ENCODE results near the gene CDK5R1. TPM values are rescaled to one million over a fixed set of nuclear protein-coding genes. Genes with fewer than 3 reads are reported as not detected.
A peak's percentile ranks its signal among the peaks of the same experiment; 100 is the strongest.

Gene CDK5R1
- total RNA-seq, 1 donor = 0.86 TPM

DNA sequence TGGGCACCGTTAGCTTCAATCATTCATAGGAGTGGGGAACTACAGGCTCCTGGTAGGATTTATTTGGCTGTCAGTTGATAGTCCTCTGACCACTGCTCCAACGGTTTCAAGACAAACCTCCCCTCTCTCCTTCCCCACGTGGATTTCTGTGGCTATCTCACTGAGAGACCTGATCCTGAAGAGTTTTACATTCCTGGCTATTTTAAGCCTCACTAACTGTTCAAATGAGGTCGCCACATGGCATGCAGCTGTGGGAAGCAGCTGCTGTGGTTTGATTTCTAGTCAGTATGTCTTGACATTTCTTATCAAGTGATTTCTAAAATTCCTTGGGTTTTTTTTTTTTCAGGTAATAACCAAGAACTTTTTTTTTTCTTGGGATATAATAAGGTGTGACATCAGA lies 38.3 kb downstream of the CDK5R1 start:
- peak; percentile 62 for DNase-seq (ENCODE audit: low read depth)
- H3K4me3 ChIP-seq (ENCODE audit: low read depth, low read length) = no peak overlapping the region
- TF ChIP-seq, protein P1, sequence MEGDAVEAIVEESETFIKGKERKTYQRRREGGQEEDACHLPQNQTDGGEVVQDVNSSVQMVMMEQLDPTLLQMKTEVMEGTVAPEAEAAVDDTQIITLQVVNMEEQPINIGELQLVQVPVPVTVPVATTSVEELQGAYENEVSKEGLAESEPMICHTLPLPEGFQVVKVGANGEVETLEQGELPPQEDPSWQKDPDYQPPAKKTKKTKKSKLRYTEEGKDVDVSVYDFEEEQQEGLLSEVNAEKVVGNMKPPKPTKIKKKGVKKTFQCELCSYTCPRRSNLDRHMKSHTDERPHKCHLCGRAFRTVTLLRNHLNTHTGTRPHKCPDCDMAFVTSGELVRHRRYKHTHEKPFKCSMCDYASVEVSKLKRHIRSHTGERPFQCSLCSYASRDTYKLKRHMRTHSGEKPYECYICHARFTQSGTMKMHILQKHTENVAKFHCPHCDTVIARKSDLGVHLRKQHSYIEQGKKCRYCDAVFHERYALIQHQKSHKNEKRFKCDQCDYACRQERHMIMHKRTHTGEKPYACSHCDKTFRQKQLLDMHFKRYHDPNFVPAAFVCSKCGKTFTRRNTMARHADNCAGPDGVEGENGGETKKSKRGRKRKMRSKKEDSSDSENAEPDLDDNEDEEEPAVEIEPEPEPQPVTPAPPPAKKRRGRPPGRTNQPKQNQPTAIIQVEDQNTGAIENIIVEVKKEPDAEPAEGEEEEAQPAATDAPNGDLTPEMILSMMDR (IDR thresholded peaks at IDR 0.05; ENCODE audit: insufficient read depth, low read depth, low read length) = no peak

DNA sequence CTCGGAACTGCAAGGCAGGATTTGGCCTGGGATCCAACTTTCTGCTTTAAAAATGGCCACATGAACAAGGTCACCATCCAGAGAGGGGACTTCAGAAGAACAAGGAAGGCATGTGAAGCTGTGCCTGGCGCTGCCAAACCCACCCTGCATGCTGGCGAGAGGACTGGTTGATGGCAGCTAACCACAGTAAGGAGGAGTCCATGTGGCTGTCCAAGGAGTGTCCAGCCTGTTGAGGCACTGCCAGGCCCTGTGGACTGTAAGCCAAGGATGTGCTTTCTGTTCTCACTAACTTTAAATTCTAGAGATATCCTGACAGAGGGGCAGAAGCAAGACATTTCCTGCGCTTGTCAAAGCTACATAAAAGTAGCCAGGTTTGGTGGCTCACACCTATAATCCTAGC lies 40.4 kb downstream of the CDK5R1 start:
- DNase-seq (ENCODE audit: low read depth) = no peak
- H3K4me3 ChIP-seq (ENCODE audit: low read depth, low read length) = no peak overlapping the region
- TF ChIP-seq, protein P1 (IDR thresholded peaks at IDR 0.05; ENCODE audit: insufficient read depth, low read depth, low read length) = no peak

DNA sequence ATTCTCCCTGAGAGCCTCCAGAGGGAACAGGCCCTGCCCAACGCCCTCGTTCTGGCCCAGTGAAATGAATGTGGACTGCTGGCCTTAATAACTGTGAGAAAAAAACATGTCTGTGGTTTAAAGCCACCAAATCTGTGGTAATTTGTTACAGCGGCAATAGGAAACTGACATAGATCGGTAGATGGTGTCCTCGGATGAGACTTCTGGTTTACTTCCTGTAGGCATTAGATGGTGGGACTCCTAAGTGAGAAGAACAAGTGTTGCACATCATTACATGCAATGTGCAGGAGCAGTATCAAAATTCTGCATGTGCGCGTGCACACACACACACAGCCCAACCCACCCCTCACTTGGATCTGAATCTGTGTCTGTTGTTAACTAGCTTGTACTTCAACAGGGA lies 42.0 kb downstream of the CDK5R1 start:
- DNase-seq (ENCODE audit: low read depth) = no peak
- no peak overlapping the region for H3K4me3 ChIP-seq (ENCODE audit: low read depth, low read length)
- TF ChIP-seq, protein P1 (IDR thresholded peaks at IDR 0.05; ENCODE audit: insufficient read depth, low read depth, low read length) = no peak

DNA sequence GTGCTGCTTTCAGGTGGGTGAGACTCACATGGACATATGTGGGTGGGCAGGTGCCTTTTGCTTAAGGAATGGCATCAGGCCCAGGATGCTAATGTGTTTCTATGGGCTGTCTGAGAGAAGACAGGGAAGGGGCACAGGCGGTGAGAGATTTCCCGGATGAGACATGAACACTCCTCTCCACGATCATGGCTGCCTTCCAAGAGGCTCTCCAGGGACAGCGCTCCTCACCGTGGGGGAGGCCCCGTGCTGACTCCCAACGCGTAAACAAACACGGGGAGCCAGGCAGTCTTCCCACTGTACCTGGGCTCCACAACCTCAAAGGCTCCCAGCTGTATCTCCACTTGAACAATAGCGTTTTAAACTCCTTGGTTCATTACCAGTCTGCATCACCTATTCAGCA lies 42.8 kb downstream of the CDK5R1 start:
- no peak overlapping the region for H3K4me3 ChIP-seq (ENCODE audit: low read depth, low read length)
- TF ChIP-seq, protein P1 (IDR thresholded peaks at IDR 0.05; ENCODE audit: insufficient read depth, low read depth, low read length) = no peak
- DNase-seq (ENCODE audit: low read depth) = peak; percentile 26

DNA sequence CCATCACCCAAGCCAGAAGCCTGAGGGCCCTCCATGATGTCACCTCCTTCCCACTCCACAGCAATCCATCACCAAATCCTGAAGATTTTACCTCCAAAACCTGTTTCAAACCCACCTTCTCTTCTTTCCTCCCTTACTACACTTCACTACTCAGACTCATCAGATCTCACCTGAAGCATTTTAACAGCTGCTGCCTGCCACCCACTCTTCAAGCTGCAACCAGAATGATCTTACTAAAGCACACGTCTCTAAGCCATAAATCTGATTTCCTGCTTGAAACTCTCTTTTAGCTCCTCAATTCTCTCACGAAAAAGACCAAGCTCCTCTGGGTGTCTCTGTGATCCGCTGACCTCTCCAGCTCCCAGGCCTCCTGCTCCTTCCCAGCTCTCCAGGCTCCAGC lies 46.5 kb downstream of the CDK5R1 start:
- H3K4me3 ChIP-seq (ENCODE audit: low read depth, low read length) = no peak overlapping the region
- TF ChIP-seq, protein P1 (IDR thresholded peaks at IDR 0.05; ENCODE audit: insufficient read depth, low read depth, low read length) = no peak
- no peak for DNase-seq (ENCODE audit: low read depth)

GRCh38 chr17:32536736-32537643 lies 50.2 kb downstream of the CDK5R1 start:
- DNase-seq (ENCODE audit: low read depth) = peak; percentile 51
- no peak overlapping the region for H3K4me3 ChIP-seq (ENCODE audit: low read depth, low read length)
- TF ChIP-seq, protein P1 (IDR thresholded peaks at IDR 0.05; ENCODE audit: insufficient read depth, low read depth, low read length) = no peak

Small RNA genes within 50 kb of the gene (small RNA-seq; reads per million reads assigned to genes)
- gene RF00019 = not detected

Other genes with a start within 250 kb of the CDK5R1 start
- under 0.01 TPM in 1 of 2 replicates, not detected in the other for gene RHBDL3, start 221.2 kb upstream of the CDK5R1 start, total RNA-seq
- gene C17orf75, start 144.8 kb upstream of the CDK5R1 start, total RNA-seq = 14.8 and 18.6 TPM in 2 replicates
- gene ZNF207, start 136.8 kb upstream of the CDK5R1 start, total RNA-seq = 115 and 156 TPM in 2 replicates
- 105 and 117 TPM in 2 replicates for gene PSMD11, start 42.5 kb upstream of the CDK5R1 start, total RNA-seq